Measurements from ENCODE around the gene IQCF5.
"Not testable (repeated sequence)": the region's sequence is repeated elsewhere in the genome, so short reads cannot be mapped to it uniquely, and the experiment has no call there.

Gene IQCF5

GRCh38 chr3:51862886-51863285 lies 12.5 kb downstream of the IQCF5 start:
- Mint-ChIP-seq H3K9me3 (peaks cover 4% of the 10 kb centered on the region), H3K4me3 (no peak overlapping the region), H3K27me3 (ENCODE audit: low read depth) (peaks cover 16% of the 10 kb centered on the region), H3K36me3 (ENCODE audit: low read depth) (no peaks in the 10 kb centered on the region), H3K27ac (no peak overlapping the region), H3K4me1 (no peaks in the 10 kb centered on the region)
- TF ChIP-seq CTCF (IDR thresholded peaks at IDR 0.05; ENCODE audit: unreplicated experiment in 3 of 3): no peak

GRCh38 chr3:51860703-51861665 lies 14.4 kb downstream of the IQCF5 start, which contains the start of gene IQCF2:
Gene IQCF2 (plus strand): TSS chr3:51861615. CDS start chr3:51861667, 52 bp downstream.
- H3K9me3 Mint-ChIP-seq: peaks cover 13% of the 10 kb centered on the region
- H3K4me1 Mint-ChIP-seq: no peaks in the 10 kb centered on the region
- no peaks in the 10 kb centered on the region for H3K36me3 Mint-ChIP-seq (ENCODE audit: low read depth)
- TF ChIP-seq CTCF (IDR thresholded peaks at IDR 0.05; ENCODE audit: unreplicated experiment in 3 of 3): no peak
- no peak within 1 kb of the TSS for H3K27ac Mint-ChIP-seq
- H3K27me3 Mint-ChIP-seq (ENCODE audit: low read depth): peaks cover 15% of the 10 kb centered on the region
- no peak within 1 kb of the TSS for H3K4me3 Mint-ChIP-seq

- peaks cover 15% of the 10 kb centered on the region for H3K27me3 Mint-ChIP-seq (ENCODE audit: low read depth)
- H3K27ac Mint-ChIP-seq: not testable (repeated sequence)
- H3K9me3 Mint-ChIP-seq: peaks cover 14% of the 10 kb centered on the region
These were observed 20.0 kb downstream of the IQCF5 start for GRCh38 chr3:51855411-51855810.

GRCh38 chr3:51845129-51845528 lies 30.3 kb downstream of the IQCF5 start:
- Mint-ChIP-seq H3K36me3 (ENCODE audit: low read depth) (no peaks in the 10 kb centered on the region), H3K9me3 (no peaks in the 10 kb centered on the region), H3K27me3 (ENCODE audit: low read depth) (peaks cover 11% of the 10 kb centered on the region), H3K4me1 (no peaks in the 10 kb centered on the region), H3K27ac (no peak overlapping the region), H3K4me3 (no peak overlapping the region)
- no peak for TF ChIP-seq CTCF (IDR thresholded peaks at IDR 0.05; ENCODE audit: unreplicated experiment in 3 of 3)

More at GRCh38 chr3:51855411-51855810, 20.0 kb downstream of the IQCF5 start:
- not testable (repeated sequence) for H3K4me1 Mint-ChIP-seq; H3K4me3 Mint-ChIP-seq; H3K36me3 Mint-ChIP-seq (ENCODE audit: low read depth)

- no peaks in the 10 kb centered on the region for H3K9me3 Mint-ChIP-seq
- peaks cover 17% of the 10 kb centered on the region for H3K27me3 Mint-ChIP-seq (ENCODE audit: low read depth)
- H3K4me3 Mint-ChIP-seq: no peak overlapping the region
- H3K4me1 Mint-ChIP-seq: no peaks in the 10 kb centered on the region
- no peak for TF ChIP-seq CTCF (IDR thresholded peaks at IDR 0.05; ENCODE audit: unreplicated experiment in 3 of 3)
- H3K27ac Mint-ChIP-seq: no peak overlapping the region
- no peaks in the 10 kb centered on the region for H3K36me3 Mint-ChIP-seq (ENCODE audit: low read depth)
These were observed 38.8 kb downstream of the IQCF5 start for GRCh38 chr3:51836606-51837005.

GRCh38 chr3:51830836-51831385 lies 44.5 kb downstream of the IQCF5 start:
- TF ChIP-seq CTCF (IDR thresholded peaks at IDR 0.05; ENCODE audit: unreplicated experiment in 3 of 3): no peak
- no peak overlapping the region for H3K27ac Mint-ChIP-seq
- peaks cover 15% of the 10 kb centered on the region for H3K9me3 Mint-ChIP-seq
- no peaks in the 10 kb centered on the region for H3K36me3 Mint-ChIP-seq (ENCODE audit: low read depth)
- H3K4me1 Mint-ChIP-seq: no peaks in the 10 kb centered on the region
- no peak overlapping the region for H3K4me3 Mint-ChIP-seq
- peaks cover 20% of the 10 kb centered on the region for H3K27me3 Mint-ChIP-seq (ENCODE audit: low read depth)

Data from nephron (organoid).